Small intestine (tissue), 7 donors: ENCODE measurements around the gene ATXN7. TPM values are rescaled to one million over a fixed set of nuclear protein-coding genes. Genes with fewer than 3 reads are reported as not detected.

Source experiments
- DNase-seq, 2 donors: peaks; one replicate each; pipeline versions ENCODE4 v3.0.0 to v3.0.0-alpha.2; 2013
- FAIRE-seq: peaks from 2 replicates; lab custom pipeline; 2012; peaks lifted over from hg19 to GRCh38; lab: Jason Lieb, UNC
- H3K27ac ChIP-seq, 3 donors: one replicate each; pipeline ENCODE4 v1.5.1; 2013; ENCODE audit warnings: low read length in 2 of 3, mild to moderate bottlenecking in 2 of 3, control low read depth in 1 of 3, inconsistent platforms in 1 of 3, low read depth in 1 of 3, moderate library complexity in 1 of 3
- H3K27me3 ChIP-seq, 3 donors: one replicate each; pipeline ENCODE4 v1.6.1; 2013; ENCODE audit warnings: low read length in 3 of 3, inconsistent platforms in 1 of 3; ENCODE audit not compliant: control insufficient read depth in 3 of 3, insufficient read depth in 3 of 3
- H3K36me3 ChIP-seq, 3 donors: one replicate each; pipeline ENCODE4 v1.6.1; 2013; ENCODE audit warnings: low read length in 3 of 3, inconsistent platforms in 1 of 3, low read depth in 1 of 3, mild to moderate bottlenecking in 1 of 3, moderate library complexity in 1 of 3; ENCODE audit not compliant: control insufficient read depth in 3 of 3, insufficient read depth in 2 of 3
- H3K4me1 ChIP-seq, 3 donors: one replicate each; pipeline ENCODE4 v1.6.1; 2013; ENCODE audit warnings: low read length in 2 of 3, inconsistent platforms in 1 of 3, low read depth in 1 of 3, mild to moderate bottlenecking in 1 of 3, moderate library complexity in 1 of 3; ENCODE audit not compliant: control insufficient read depth in 3 of 3, insufficient read depth in 2 of 3
- H3K4me3 ChIP-seq, 3 donors: one replicate each; pipeline ENCODE4 v1.5.1; 2013; ENCODE audit warnings: low read length in 3 of 3, control low read depth in 1 of 3, inconsistent platforms in 1 of 3, low read depth in 1 of 3, mild to moderate bottlenecking in 1 of 3, moderate library complexity in 1 of 3
- H3K9me3 ChIP-seq, 2 donors: one replicate each; pipeline ENCODE4 v1.6.1; 2013; ENCODE audit warnings: low read depth in 1 of 2, low read length in 1 of 2; ENCODE audit not compliant: control insufficient read depth in 2 of 2, insufficient read depth in 1 of 2
- WGBS, 3 donors: extraction: QIAGEN DNeasy Blood & Tissue Kit; methylation state at CpG; one replicate each; pipeline ENCODE4 v1.1.7; 2013; 5-methylcytosine and 5-hydroxymethylcytosine counted together
- polyA plus RNA-seq, 4 donors: library from polyadenylated mRNA; stranded (reverse) in 3 of 4; unstranded in 1 of 4; fragments of 200-250 nt in 3 of 4; fragments of 120-200 nt in 1 of 4; gene quantifications; one replicate each; pipeline versions ENCODE4 v1.2.1 to v1.2.3, GENCODE V29; 2013
- donor health status: healthy with polysubstance abuse.
- donor health status: control.
- donor health status: control.
- donor health status: Bipolar disorder and iron deficiency.
- donor health status: healthy.

Gene ATXN7
- polyA plus RNA-seq, 4 donors: 2.4 to 17.0 (median 5.3) TPM

GRCh38 chr3:63986831-63987230 lies 123.2 kb downstream of the ATXN7 start:
- H3K4me3 ChIP-seq: no peak overlapping the region
- FAIRE-seq (no peak), DNase-seq (no peak)
- H3K27ac ChIP-seq: no peak overlapping the region
- no peaks in the 10 kb centered on the region for H3K27me3 ChIP-seq
- no peaks in the 10 kb centered on the region for H3K4me1 ChIP-seq
- peaks cover 26 to 32% (median 31%) of the 10 kb centered on the region in 3 donors for H3K36me3 ChIP-seq
- WGBS, 3 donors: 84 to 92% (median 86%) methylated on average over 2 of the region's 2 CpGs
- H3K9me3 ChIP-seq: no peaks in the 10 kb centered on the region

GRCh38 chr3:63988943-63989342 lies 125.3 kb downstream of the ATXN7 start:
- FAIRE-seq: no peak
- H3K27ac ChIP-seq: no peak overlapping the region
- peaks cover 24 to 39% (median 27%) of the 10 kb centered on the region in 3 donors for H3K36me3 ChIP-seq
- DNase-seq: no peak
- WGBS, 3 donors: 73 to 85% (median 84%) methylated on average over 4 of the region's 4 CpGs
- H3K4me1 ChIP-seq: no peaks in the 10 kb centered on the region
- no peaks in the 10 kb centered on the region for H3K9me3 ChIP-seq
- no peaks in the 10 kb centered on the region for H3K27me3 ChIP-seq
- no peak overlapping the region for H3K4me3 ChIP-seq

- no peaks in the 10 kb centered on the region for H3K27me3 ChIP-seq
- no peaks in the 10 kb centered on the region for H3K4me1 ChIP-seq
- no peak overlapping the region for H3K4me3 ChIP-seq
- no peak for FAIRE-seq
- WGBS, 3 donors: 94 to 96% (median 96%) methylated on average over 14 of the region's 14 CpGs
- no peak overlapping the region for H3K27ac ChIP-seq
- peaks cover 30 to 46% (median 32%) of the 10 kb centered on the region in 3 donors for H3K36me3 ChIP-seq
- H3K9me3 ChIP-seq: no peaks in the 10 kb centered on the region
- DNase-seq: no peak
Measured at GRCh38 chr3:63990204-63990603, 126.5 kb downstream of the ATXN7 start.

- Histone ChIP-seq H3K9me3 (no peaks in the 10 kb centered on the region), H3K4me1 (no peaks in the 10 kb centered on the region), H3K27me3 (no peaks in the 10 kb centered on the region), H3K27ac (no peak overlapping the region), H3K36me3 (peaks cover 35 to 48% (median 36%) of the 10 kb centered on the region in 3 donors), H3K4me3 (no peak overlapping the region)
- WGBS, 3 donors: 32 to 74% (median 65%) methylated on average over 5 of the region's 5 CpGs
- no peak for DNase-seq
- FAIRE-seq: no peak
Measured at GRCh38 chr3:63990733-63991132, 127.1 kb downstream of the ATXN7 start.

- peaks cover 31 to 54% (median 44%) of the 10 kb centered on the region in 3 donors for H3K36me3 ChIP-seq
- H3K4me3 ChIP-seq: no peak overlapping the region
- 94 to 98% (median 97%) methylated on average over 3 of the region's 3 CpGs for WGBS, 3 donors
- H3K4me1 ChIP-seq: no peaks in the 10 kb centered on the region
- DNase-seq (no peak), FAIRE-seq (no peak)
- H3K27me3 ChIP-seq: no peaks in the 10 kb centered on the region
- no peaks in the 10 kb centered on the region for H3K9me3 ChIP-seq
- no peak overlapping the region for H3K27ac ChIP-seq
Measured at GRCh38 chr3:63991666-63992065, 128.0 kb downstream of the ATXN7 start.

- Histone ChIP-seq H3K36me3 (peaks cover 31 to 58% (median 49%) of the 10 kb centered on the region in 3 donors), H3K27me3 (no peaks in the 10 kb centered on the region), H3K27ac (no peak overlapping the region), H3K9me3 (no peaks in the 10 kb centered on the region), H3K4me1 (no peaks in the 10 kb centered on the region), H3K4me3 (no peak overlapping the region)
- DNase-seq (no peak), FAIRE-seq (no peak)
- 80 to 86% (median 85%) methylated on average over 5 of the region's 5 CpGs for WGBS, 3 donors
Measured at GRCh38 chr3:63992516-63993209, 129.0 kb downstream of the ATXN7 start.

- H3K4me1 ChIP-seq: no peaks in the 10 kb centered on the region
- no peaks in the 10 kb centered on the region for H3K27me3 ChIP-seq
- H3K9me3 ChIP-seq: no peaks in the 10 kb centered on the region
- FAIRE-seq: no peak
- WGBS, 3 donors: 36 to 41% (median 36%) methylated on average over 3 of the region's 3 CpGs
- DNase-seq: peak; percentile 76 to 77
- no peak overlapping the region for H3K4me3 ChIP-seq
- no peak overlapping the region for H3K27ac ChIP-seq
- H3K36me3 ChIP-seq: peaks cover 24 to 58% (median 45%) of the 10 kb centered on the region in 3 donors
Measured at GRCh38 chr3:63993653-63994079, 130.0 kb downstream of the ATXN7 start.

GRCh38 chr3:63995086-63995485 lies 131.4 kb downstream of the ATXN7 start:
- Histone ChIP-seq H3K4me3 (no peak overlapping the region), H3K9me3 (no peaks in the 10 kb centered on the region), H3K27ac (no peak overlapping the region), H3K4me1 (no peaks in the 10 kb centered on the region), H3K36me3 (peaks cover 18 to 57% (median 40%) of the 10 kb centered on the region in 3 donors), H3K27me3 (no peaks in the 10 kb centered on the region)
- FAIRE-seq (no peak), DNase-seq (no peak)
- 85 to 95% (median 90%) methylated on average over 5 of the region's 5 CpGs for WGBS, 3 donors
